Cardiac septum (tissue), 1 donor: Measurements from ENCODE around the gene INPPL1. TPM values are rescaled to one million over a fixed set of nuclear protein-coding genes. Genes with fewer than 3 reads are reported as not detected.

ENCODE experiments used
- DNase-seq: peaks from one replicate; pipeline ENCODE4 v3.0.0-alpha.2; 2020; ENCODE audit warnings: low spot score
- intact Hi-C: fragments of 100-400 bp; cut with DNase I; formaldehyde crosslinking; loops from one replicate; pipeline ENCODE4 v1.14.0; 2022
- total RNA-seq: library from RNA; stranded (reverse); fragmentation: NEBNext Ultra II Directional; extraction: Animal tissue kit (Norgen Biotek cat#: 25700); gene quantifications from one replicate; pipeline ENCODE4 v1.2.1, GENCODE V29; 2021
- donor health status: DM: no; HTN: no; CAD: no.

INPPL1 gene
- total RNA-seq, 1 donor from 2014 or later = 132 TPM

DNA sequence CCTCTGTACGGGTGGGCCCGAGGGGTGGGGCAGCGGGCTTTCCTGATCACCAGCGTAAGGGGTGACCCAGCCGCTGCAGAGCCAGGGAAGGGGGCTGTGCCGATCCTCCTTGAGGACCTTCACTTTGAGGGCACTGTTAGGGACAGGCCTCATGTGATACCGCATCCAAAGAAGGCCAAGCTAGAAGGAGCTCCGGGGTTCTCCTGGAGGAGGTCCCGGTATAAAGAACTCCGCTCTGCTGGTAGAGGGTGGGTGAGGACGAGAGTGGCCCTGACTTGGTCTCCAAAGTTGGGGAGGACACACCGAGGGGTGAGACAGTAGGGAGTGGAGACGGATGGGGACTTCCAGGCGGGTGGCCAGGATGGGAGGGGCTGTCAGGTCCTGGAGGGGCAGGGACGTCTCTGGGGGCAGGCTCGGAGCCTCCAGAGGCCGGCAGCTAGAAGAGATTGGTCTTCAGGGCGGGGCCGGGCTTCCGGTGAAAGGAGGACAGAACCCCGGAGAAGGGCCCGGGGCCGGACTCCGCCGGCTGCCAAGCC lies 14.8 kb downstream of the INPPL1 start:
- intact Hi-C loops = loop anchor here (1.0 to 5.0 kb wide), 3 partner anchors 15 to 193 kb away; partner anchors contain the start of genes CLPB and INPPL1
- DNase-seq = no peak

DNA sequence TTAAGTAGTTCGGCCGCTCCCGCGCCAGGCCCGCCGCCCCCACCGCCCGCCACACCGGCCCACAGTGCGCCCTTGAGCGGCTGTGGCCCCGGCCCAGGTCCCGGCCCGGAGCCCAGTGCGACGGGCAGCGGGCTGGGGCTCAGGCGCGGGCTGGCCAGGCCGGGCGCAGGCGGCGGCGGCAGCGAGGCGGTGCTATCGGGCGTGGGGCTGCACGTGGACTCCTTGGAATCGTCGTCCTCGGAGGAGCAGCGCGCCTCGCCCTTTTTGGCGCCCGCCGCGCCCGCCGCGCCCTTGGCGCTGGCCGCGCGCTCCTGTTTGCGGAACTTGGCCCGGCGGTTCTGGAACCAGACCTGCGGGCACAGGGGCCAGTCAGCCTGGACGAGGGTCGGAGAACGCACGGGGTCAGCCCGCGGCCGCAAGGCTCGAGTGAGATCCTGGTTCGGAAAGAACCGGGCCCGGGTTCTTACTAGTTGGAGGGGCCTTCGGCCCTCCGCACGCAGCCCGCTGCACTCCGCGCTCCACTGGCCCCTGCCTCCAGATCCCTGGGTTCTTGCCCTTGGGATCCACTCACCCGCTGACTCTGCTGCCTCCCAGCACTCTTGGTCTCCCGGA lies 15.4 kb downstream of the INPPL1 start:
- intact Hi-C loops = loop anchor here (1.0 to 5.0 kb wide), 3 partner anchors 16 to 192 kb away; partner anchors contain the start of genes CLPB and INPPL1
- DNase-seq = no peak

DNA sequence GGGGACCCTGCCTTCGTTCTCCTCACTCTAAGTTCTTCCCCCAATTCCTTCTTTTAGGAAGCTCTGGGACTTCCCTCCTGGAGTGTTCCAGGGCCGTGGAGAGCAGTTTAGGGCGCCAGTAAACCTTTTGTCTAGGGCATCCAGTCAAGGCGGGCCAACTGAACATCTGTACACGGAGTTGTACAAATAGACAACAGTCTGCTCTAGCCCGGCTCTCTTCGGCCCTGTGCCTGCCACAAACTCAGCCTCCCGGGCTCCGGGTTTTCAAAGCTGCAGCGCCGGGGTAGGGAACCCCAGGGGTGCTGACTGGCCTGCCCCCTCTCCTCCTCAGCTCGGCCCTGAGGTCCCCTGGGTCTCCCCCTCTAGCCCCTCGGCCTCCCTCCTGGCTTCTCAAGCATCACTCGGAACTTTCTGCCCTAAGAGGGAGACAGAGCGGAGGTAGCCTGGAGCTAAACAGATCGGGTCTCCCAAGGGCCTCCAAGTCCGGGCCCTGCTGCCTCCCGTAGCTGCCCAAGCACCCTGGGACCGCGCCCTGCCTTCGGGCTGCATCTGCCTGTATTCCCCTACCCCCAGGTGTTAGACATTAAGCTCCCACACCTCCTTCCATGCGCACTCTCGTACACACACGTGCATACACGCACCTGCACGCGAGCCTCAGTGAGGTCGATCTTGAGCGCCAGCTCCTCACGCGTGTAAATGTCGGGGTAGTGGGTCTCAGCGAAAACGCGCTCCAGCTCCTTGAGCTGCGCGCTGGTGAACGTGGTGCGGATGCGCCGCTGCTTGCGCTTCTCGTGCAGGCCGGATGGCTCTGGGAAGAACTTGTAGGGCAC lies 16.1 kb downstream of the INPPL1 start:
- no peak for DNase-seq
- intact Hi-C loops = no loop called here

DNA sequence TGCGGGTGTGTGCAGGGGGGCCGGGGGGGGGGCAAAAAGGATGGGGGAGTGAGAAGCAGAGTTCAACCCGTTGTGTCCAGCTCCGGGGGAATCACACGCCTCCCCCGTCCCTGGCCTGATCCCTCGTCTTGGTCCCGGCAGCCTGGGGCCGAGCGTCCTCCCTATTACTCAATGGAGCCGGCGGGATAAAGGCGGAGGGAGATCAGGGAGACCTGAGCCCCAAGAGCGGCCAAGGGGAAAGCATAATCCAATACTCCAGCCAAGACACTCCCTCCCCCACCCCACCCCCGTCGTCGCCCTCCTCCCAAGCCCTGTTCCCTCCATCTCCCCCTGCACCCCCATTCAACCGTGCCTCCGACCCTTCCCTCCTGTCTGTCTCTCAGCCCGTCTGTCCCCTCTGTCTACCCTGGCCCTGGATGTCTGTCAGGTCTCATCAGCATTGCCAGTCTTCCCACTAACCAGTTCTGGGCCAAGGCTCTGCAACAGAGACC lies 16.8 kb downstream of the INPPL1 start:
- DNase-seq = no peak
- intact Hi-C loops = no loop called here

DNA sequence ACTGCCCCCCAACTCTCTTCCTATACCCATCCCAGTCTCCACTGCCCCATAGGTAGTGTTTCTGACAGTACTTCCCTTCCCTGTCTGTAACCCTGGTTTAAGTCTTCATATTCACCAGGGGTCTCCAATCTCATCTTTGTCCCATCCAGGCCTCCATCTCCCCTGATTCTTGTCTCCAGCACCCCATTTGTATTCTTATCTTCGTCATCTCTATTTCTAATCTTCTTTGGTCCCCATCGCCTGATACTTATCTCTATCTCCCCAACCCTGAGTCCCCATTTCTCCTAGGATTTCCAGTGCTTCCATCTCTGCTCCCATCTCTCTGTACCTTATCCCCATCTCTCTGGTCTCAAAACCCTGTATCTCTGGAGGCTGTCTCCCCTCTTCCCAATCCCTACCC lies 17.6 kb downstream of the INPPL1 start:
- intact Hi-C loops = no loop called here

DNA sequence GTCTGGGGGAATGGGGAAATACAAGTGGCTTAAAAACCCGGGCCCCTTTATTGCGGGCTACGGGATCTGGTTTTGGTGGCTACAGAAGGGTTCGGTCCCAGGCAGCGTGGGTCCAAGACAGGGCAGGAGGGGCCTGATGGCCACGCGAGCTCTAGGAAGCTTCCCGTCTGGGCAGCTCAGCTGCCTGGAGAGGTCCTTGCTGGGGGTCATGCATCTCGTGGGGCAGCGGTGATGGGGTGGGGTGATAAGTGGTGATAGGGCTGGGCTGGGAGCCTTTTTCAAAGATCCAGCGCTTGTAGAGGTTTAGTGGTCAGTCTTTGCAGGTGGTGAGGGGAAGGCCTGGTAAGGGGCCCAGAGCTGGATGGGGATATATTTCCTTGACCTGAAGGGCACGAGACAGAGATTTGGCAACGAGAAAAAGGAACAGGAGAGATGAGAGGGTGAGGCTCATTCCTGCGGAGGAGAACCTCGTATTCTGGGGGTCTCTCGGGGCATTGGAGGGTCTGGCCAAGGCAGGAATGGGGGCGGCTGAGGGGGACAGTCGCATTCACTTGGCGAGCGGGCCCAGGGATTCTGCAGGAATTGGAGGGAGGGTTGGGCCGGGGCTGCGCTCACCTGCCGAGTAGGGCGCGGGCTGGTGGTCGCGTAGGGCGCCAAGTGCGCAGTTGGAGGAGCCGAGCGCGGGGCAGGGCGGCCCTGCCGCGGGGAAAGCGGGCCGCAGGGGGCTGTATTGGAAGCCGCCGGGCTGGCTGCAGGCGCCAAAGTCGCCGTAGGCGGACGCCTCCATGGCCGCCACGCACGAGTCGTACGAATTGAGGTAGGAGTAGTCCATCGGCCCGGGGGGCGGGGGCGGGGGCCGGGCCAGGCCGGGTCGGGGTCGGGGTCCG lies 18.8 kb downstream of the INPPL1 start:
- intact Hi-C loops = no loop called here
- no peak for DNase-seq

More for the DNA sequence above, 17.6 kb downstream of the INPPL1 start:
- no peak for DNase-seq

DNA sequence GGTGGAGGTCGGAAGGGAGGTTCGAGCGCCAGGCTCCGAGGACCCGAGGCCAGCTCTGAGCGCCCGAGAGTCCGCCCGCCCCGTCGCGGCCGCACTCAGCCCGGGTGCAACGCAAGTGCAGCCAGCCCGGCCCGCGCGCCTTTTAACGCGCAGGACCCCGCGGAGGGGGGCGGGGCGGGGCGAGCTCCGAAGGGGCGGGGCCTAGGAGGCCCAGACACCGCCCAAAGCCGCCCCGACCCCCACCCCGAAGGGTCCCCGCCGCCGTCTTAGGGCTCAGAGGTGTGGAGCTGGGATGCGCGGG lies 19.4 kb downstream of the INPPL1 start, which contains the start of gene PHOX2A:
Gene PHOX2A (minus strand): TSS at position 117 of the 301 bp plus-strand sequence. CDS start 172 bp downstream, outside the sequence.
- intact Hi-C loops = no loop called here
- no peak for DNase-seq

DNA sequence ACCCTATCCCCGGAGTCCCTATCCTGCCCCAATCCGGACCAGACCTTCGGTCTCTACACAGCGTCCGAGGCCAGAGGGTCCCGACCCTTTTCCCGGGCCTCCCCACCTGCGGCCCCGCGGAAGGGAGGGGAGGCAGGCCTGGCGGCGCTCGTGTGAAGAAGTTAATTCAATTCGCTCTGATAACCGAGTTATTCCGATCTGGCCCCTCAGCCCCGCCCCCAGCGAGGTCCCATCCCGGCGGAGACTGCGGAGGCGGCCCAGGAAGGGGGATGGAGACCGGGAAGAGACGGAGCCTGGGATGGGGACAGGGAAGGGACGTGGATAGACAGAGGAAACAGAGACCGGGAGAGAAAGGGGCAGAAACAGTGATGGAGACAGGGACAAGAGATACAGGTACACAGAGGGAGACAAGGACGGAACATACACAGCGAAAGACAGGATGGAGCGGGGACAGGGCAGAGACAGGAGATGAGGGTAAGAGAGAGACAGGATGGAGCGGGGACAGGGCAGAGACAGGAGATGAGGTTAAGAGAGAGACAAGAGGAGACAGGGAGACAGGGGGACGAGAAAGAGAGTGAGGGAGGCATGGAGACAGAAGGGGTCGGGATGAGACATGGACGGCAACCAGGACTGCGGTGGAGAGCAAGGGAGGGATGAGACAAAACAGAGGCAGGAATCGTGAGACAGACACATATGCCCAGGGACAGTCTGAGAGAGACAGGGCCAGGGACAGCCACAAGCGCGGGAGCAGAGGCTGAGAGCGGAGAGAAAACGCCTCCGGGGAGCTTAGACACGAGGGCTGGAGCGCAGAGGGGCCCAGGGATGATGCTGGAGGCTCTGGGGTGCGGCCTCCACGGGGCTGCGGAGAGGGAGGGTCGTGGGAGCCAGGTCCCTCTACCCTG lies 20.0 kb downstream of the INPPL1 start:
- no peak for DNase-seq

DNA sequence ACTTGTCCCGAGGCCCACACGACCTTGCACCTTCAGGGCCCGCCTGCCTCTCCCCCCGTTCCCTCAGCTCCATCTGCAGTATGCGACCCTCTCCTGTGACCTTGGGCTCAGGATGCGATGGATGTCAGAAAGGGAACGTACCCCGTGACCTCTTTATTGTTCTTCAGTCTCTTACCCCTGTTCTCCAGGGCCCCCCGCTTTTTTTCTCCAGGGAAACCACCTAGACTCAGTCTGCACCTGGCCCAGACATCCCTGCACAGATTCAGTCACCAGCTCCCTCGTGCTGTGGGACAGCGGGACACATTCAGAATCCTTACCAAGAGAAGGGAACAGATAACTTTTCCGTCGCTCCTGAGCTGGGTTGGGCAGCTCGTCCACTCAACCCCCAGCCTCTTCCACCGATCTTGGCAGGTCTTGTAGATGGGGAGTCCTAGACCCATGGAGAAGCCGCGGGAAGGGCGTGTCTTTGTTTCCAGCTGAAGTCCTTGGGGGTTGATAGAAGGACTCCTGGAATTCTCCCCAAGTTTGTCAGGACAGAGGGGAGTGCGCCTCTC lies 20.8 kb downstream of the INPPL1 start:
- intact Hi-C loops = no loop called here

More for the DNA sequence above, 20.0 kb downstream of the INPPL1 start:
- intact Hi-C loops = no loop called here

DNA sequence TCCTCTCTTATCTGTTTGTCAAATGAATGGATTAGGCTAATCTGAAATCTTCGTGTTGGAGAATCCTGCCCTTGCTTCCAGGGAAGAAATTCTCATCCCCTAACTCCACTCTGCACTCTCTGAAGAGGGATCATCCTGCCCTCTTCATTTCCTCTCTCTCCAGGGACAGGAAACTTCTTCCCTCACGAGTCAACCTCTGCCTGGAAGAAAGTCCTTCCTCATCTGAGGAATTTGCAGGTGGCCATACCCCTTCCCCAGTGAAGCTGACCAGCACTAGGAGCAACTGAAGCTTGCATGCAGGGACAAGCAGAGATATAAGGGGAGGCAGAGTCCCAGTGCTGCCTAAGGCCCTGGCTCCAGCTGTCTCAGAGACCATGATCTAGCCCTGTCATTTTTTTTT lies 23.0 kb downstream of the INPPL1 start:
- intact Hi-C loops = no loop called here
- DNase-seq = no peak

More for the DNA sequence above, 20.8 kb downstream of the INPPL1 start:
- DNase-seq = no peak

DNA sequence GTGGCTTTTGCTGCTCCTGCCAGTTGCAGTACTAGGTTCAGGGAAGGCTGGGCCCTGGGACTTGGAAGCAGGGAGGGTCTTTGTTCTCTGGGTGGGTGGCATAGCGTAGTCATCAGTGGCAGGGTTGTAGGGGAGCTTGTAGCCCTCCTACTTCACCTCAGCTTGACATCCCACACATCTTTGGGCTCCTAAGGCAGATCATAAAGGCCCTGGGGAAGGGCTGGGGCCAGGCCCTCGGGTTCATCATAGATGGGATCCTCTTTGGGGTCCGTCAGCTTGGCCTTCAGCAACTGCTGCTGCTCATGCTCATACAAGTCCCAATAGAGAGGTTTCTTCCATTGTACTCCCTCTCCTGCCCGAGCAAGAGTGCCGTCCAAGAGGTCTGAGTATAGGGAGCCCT lies 25.4 kb downstream of the INPPL1 start:
- intact Hi-C loops = no loop called here
- DNase-seq = no peak

DNA sequence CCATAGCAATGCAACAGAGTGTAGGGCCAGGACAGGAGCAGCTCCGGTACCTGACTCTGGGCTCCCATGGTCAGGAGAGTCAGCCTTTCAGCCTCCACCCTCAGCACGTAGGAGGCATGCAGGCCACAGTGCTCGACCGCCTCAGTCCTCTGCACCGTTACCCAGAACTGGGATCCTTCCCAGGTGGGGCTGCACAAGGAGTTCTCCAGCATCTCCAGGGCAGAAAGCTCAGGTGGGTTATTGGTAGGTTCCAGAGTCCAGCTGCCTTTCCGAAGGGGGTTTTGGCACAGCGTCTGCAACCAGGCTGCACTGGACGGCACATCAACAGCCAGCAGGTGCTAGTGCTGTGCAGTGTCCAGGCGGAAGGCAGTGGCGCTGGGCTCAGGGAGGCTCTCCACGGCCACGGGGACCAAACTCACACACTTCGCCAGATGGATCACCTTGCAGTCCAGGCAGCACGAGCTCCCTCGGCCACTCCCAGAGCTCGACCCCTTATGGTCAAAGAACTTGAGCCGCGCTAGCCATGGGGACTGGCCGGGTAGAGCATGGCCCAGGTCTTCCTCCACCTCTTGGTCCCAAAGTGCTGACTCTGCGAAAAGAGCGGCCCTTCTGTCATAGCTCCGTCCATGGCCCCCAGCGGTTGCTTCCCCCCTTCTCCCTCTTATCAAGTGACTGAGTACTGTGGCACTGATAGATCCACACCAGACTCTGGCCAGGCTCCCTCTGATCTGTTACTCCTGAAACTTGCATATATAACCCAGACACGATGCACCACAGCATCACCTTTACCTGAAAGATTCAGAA lies 26.3 kb downstream of the INPPL1 start:
- intact Hi-C loops = no loop called here

DNA sequence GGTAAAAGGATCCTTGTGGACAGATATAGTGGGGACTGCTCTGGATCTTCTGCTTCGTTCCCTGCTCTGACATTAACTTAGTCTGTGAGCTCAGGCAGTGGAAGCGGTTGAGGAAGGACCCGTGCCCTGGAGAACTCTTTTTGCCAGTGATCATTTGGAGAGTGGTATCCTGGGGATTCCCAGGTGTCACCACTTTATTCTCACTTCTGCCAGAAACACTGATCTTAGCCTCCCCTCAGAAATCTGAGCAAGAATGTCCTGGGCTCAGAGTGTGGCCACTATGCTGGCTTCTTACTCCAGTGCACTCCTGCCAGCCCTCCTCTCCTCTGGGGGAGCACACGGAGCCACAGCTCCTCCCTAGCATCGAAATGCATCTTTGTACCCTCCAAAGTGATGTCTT lies 27.0 kb downstream of the INPPL1 start:
- intact Hi-C loops = no loop called here
- no peak for DNase-seq

More for the DNA sequence above, 26.3 kb downstream of the INPPL1 start:
- no peak for DNase-seq

DNA sequence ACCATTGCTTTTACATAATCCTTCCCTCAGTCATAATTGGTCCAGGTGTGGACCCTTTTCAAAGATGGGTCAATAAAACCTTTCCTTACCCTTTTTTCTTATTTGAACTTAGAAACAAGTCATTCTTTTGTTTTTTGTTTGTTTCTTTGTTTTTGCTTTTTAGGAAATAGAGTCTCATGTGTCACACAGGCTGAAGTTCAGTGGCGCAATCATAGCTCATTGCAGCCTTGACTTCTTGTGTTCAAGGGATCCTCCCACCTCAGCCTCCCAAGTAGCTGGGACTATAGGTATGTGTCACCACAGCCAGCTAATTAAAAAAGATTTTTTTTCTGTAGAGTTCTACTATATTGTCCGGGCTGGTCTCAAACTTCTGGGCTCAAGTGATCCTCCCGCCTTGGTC lies 28.8 kb downstream of the INPPL1 start:
- intact Hi-C loops = no loop called here
- DNase-seq = no peak

DNA sequence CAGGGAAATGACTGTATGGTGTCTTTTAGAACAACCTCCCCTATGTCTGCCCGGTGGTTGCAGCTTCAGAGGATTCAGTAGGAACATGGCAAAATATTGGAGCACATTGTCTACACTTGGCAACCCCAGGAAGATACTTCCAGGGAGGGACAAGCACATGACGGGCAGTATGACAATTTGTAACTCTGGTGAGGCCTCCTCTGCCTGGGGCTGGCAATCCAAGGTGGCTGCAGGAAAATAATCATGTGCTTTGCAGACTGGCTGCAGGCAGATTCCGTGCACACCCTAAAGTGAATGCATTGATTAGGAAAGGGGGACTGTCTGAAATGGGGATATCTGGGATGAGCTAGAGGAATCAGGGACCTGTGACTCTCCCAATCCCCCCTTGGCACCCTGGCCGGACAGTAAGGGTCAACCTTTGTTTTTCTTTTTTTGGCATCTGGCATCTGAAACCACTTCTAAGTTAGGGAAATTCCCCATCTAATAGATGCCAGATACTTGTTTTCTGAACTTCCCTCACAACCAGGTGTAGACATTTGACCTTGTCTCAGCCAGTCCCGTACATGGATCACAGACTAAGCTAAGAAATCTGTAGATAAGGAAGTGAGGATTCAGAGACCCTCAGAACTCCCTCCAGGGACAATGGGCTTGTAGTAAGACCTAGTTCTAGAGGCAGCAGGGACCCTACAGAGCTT lies 29.9 kb downstream of the INPPL1 start:
- intact Hi-C loops = no loop called here
- no peak for DNase-seq

DNA sequence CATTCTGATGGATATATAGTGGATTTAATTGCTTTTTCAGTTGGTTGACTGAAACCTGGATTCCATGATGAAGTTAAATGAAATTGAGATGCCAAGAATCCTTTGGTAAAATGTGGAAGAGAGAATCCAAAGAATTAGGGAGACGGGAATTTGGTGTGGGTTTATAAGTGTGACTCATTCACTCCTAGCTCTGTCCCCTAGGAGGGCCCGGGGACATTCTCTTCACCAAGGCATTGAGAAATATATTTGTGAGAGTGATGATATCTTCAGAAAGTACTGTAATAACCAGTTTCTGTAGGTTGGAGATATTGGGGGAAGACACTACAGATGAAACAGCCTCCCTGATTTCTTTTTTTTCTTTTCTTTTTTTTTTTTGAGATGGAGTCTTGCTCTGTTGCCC lies 33.0 kb downstream of the INPPL1 start:
- intact Hi-C loops = no loop called here
- DNase-seq = no peak

DNA sequence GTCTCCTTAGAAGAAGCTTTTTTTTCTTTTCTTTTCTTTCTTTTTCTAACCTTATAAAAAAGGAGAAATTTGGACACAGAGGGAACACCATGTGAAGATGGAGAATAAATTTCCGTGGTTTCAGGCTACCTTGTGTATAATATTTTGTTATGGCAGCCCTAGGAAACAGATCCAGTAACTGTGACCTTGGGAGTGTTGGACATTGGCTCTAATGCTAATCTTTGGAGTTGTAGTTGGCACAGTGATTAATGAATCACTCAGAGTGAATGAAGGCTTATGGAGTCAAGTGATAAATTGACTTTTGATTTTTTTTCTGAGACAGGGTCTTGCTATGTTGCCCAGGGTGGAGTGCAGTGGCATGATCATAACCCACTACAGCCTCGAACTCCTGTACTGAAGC lies 34.9 kb downstream of the INPPL1 start:
- intact Hi-C loops = no loop called here

More for the DNA sequence above, 34.9 kb downstream of the INPPL1 start:
- DNase-seq = no peak
